IMR-90 (cell line): ENCODE data around the gene VIT. TPM values are rescaled to one million over a fixed set of nuclear protein-coding genes. Genes with fewer than 3 reads are reported as not detected.

Experiments
- ATAC-seq: fragments of 200-7000 bp; cut with Tn5 transposase; 2 replicates; pipeline ENCODE4 v1.9.1; 2020; ENCODE audit warnings: low read depth, mild to moderate bottlenecking, moderate library complexity
- BruUV-seq: library from RNA; stranded (reverse); fragments of 400-500 nt; replicated peaks from 2 replicates; lab custom pipeline; 2021; lab: Mats Ljungman, UMichigan
- CTCF ChIA-PET: fragments of 300-600 bp; formaldehyde crosslinking; extraction: SDS; loops from one replicate; lab custom pipeline; 2021; ENCODE audit warnings: antibody characterized with exemption; lab: Yijun Ruan, JAX
- POLR2A ChIA-PET: fragments of 300-600 bp; sonication (Branson Sonifier 250); formaldehyde crosslinking; loops from one replicate; lab custom pipeline; 2022; ENCODE audit warnings: antibody characterized with exemption; ENCODE audit not compliant: unreplicated experiment; lab: Charles Lee
- DNase-seq: peaks from one replicate; pipeline ENCODE4 v3.0.0; 2013
- H2AFZ ChIP-seq: replicated peaks from 2 replicates; pipeline ENCODE3; 2013; ENCODE audit warnings: low read length, mild to moderate bottlenecking; ENCODE audit not compliant: poor library complexity
- H2AK5ac ChIP-seq: 2 replicates; pipeline ENCODE4 v1.6.1; 2013; ENCODE audit warnings: low read depth, low read length, inconsistent platforms
- H2AK9ac ChIP-seq: replicated peaks from 2 replicates; pipeline ENCODE3; 2013; ENCODE audit warnings: mild to moderate bottlenecking, low read depth, low read length, moderate library complexity; ENCODE audit not compliant: poor library complexity
- H2BK120ac ChIP-seq: 2 replicates; pipeline ENCODE4 v1.6.1; 2013; ENCODE audit warnings: low read depth, low read length, inconsistent platforms
- H2BK15ac ChIP-seq: 3 replicates; pipeline ENCODE4 v1.6.1; 2013; ENCODE audit warnings: low read depth, low read length, inconsistent platforms
- H2BK20ac ChIP-seq: 2 replicates; pipeline ENCODE4 v1.6.1; 2013; ENCODE audit warnings: low read depth, mild to moderate bottlenecking, inconsistent platforms, low read length, moderate library complexity
- H2BK5ac ChIP-seq: 2 replicates; pipeline ENCODE4 v1.6.1; 2013; ENCODE audit warnings: mild to moderate bottlenecking, low read depth, low read length, inconsistent platforms; ENCODE audit not compliant: poor library complexity, severe bottlenecking
- H3K14ac ChIP-seq: replicated peaks from 2 replicates; pipeline ENCODE4 v1.6.1; 2013; ENCODE audit warnings: low read depth, low read length, inconsistent platforms
- H3K18ac ChIP-seq: 2 replicates; pipeline ENCODE4 v1.6.1; 2013; ENCODE audit warnings: low read depth, low read length, control low read depth
- H3K23ac ChIP-seq: 2 replicates; pipeline ENCODE4 v1.6.1; 2013; ENCODE audit warnings: low read depth, low read length, inconsistent platforms
- H3K27ac ChIP-seq: 2 replicates; pipeline ENCODE4 v1.5.1; 2013; ENCODE audit warnings: mild to moderate bottlenecking, control low read depth, low read length; ENCODE audit not compliant: insufficient read depth
- H3K27me3 ChIP-seq: 2 replicates; pipeline ENCODE4 v1.6.1; 2013; ENCODE audit warnings: low read length; ENCODE audit not compliant: control insufficient read depth, insufficient read depth
- H3K36me3 ChIP-seq: 2 replicates; pipeline ENCODE4 v1.6.1; 2013; ENCODE audit warnings: low read length, mixed read lengths; ENCODE audit not compliant: control insufficient read depth, insufficient read depth
- H3K4ac ChIP-seq: 2 replicates; pipeline ENCODE4 v1.6.1; 2013; ENCODE audit warnings: low read depth, low read length, inconsistent platforms
- H3K4me1 ChIP-seq: 2 replicates; pipeline ENCODE4 v1.6.1; 2013; ENCODE audit warnings: low read length, mixed read lengths; ENCODE audit not compliant: control insufficient read depth, insufficient read depth
- H3K4me2 ChIP-seq: 2 replicates; pipeline ENCODE4 v1.6.1; 2013; ENCODE audit warnings: low read depth, mild to moderate bottlenecking, control low read depth, low read length, moderate library complexity
- H3K4me3 ChIP-seq: 2 replicates; pipeline ENCODE4 v1.5.1; 2013; ENCODE audit warnings: low read depth, mild to moderate bottlenecking, control low read depth, low read length, moderate library complexity; ENCODE audit not compliant: insufficient read depth
- H3K56ac ChIP-seq: 2 replicates; pipeline ENCODE4 v1.6.1; 2013; ENCODE audit warnings: low read length, inconsistent platforms; ENCODE audit not compliant: insufficient read depth; ENCODE audit errors: extremely low read depth
- H3K79me1 ChIP-seq, 2 experiments: 2 replicates each; pipeline ENCODE4 v1.6.1; 2013; ENCODE audit warnings: low read length in 2 of 2, inconsistent platforms in 1 of 2, low read depth in 1 of 2
- H3K9ac ChIP-seq: 2 replicates; pipeline ENCODE4 v1.6.1; 2013; ENCODE audit warnings: low read depth, low read length, control low read depth
- H3K9me1 ChIP-seq: 2 replicates; pipeline ENCODE4 v1.6.1; 2013; ENCODE audit warnings: low read length, inconsistent platforms; ENCODE audit not compliant: insufficient read depth
- H3K9me3 ChIP-seq: 2 replicates; pipeline ENCODE4 v1.6.1; 2013; ENCODE audit warnings: low read length; ENCODE audit not compliant: control insufficient read depth, insufficient read depth
- H4K20me1 ChIP-seq: 2 replicates; pipeline ENCODE4 v1.6.1; 2013; ENCODE audit warnings: low read length, inconsistent platforms; ENCODE audit not compliant: insufficient read depth
- H4K5ac ChIP-seq: 2 replicates; pipeline ENCODE4 v1.6.1; 2013; ENCODE audit warnings: mild to moderate bottlenecking, low read depth, low read length, control low read depth
- H4K8ac ChIP-seq, 2 experiments: 2 replicates each; pipeline ENCODE4 v1.6.1; 2013; ENCODE audit warnings: low read depth in 2 of 2, low read length in 2 of 2, control low read depth in 1 of 2, inconsistent platforms in 1 of 2
- H4K91ac ChIP-seq: 2 replicates; pipeline ENCODE4 v1.6.1; 2013; ENCODE audit warnings: low read depth, low read length, inconsistent platforms; ENCODE audit not compliant: insufficient read depth
- BHLHE40 ChIP-seq: fragments of 150-350 bp; IDR thresholded peaks from 2 replicates; pipeline ENCODE4 v1.6.1; 2016; ENCODE audit warnings: mild to moderate bottlenecking, low read depth, low read length
- CEBPB ChIP-seq: IDR thresholded peaks from 2 replicates; pipeline ENCODE4 v1.6.1; 2012; ENCODE audit warnings: low read depth, low read length, improper control_type of control experiment
- CHD1 ChIP-seq: IDR thresholded peaks from 2 replicates; pipeline ENCODE4 v1.6.1; 2012; ENCODE audit warnings: low read depth, low read length, improper control_type of control experiment
- CTCF ChIP-seq: conservative IDR thresholded peaks from 2 replicates; pipeline ENCODE4 v1.5.1; 2012; ENCODE audit warnings: mild to moderate bottlenecking, low read depth, low read length, improper control_type of control experiment
- FOS ChIP-seq: fragments of 150-350 bp; IDR thresholded peaks from 2 replicates; pipeline ENCODE4 v1.6.1; 2016; ENCODE audit warnings: low read depth, low read length
- MAFK ChIP-seq: IDR thresholded peaks from 2 replicates; pipeline ENCODE4 v1.6.1; 2012; ENCODE audit warnings: low read depth, low read length, improper control_type of control experiment
- MAZ ChIP-seq: IDR thresholded peaks from 2 replicates; pipeline ENCODE4 v1.6.1; 2012; ENCODE audit warnings: low read depth, mild to moderate bottlenecking, low read length, improper control_type of control experiment, moderate library complexity, borderline replicate concordance
- MXI1 ChIP-seq: IDR thresholded peaks from 2 replicates; pipeline ENCODE4 v1.6.1; 2012; ENCODE audit warnings: low read depth, mild to moderate bottlenecking, low read length, moderate library complexity, borderline replicate concordance
- NFE2L2 ChIP-seq: fragments of 150-350 bp; IDR thresholded peaks from 2 replicates; pipeline ENCODE4 v1.6.1; 2016; ENCODE audit warnings: low read depth, mild to moderate bottlenecking, low read length
- POLR2A ChIP-seq: IDR thresholded peaks from 2 replicates; pipeline ENCODE4 v1.6.1; 2012; ENCODE audit warnings: mild to moderate bottlenecking, low read depth, low read length
- RAD21 ChIP-seq: IDR thresholded peaks from 2 replicates; pipeline ENCODE4 v1.6.1; 2012; ENCODE audit warnings: low read length, improper control_type of control experiment
- RFX5 ChIP-seq: IDR thresholded peaks from 2 replicates; pipeline ENCODE4 v1.8.0; 2012; ENCODE audit warnings: low read depth, mild to moderate bottlenecking, low read length, moderate library complexity
- SMC3 ChIP-seq: fragments of 150-350 bp; IDR thresholded peaks from 2 replicates; pipeline ENCODE4 v1.6.1; 2016; ENCODE audit warnings: low read depth, mild to moderate bottlenecking, antibody characterized with exemption, low read length, moderate library complexity
- USF2 ChIP-seq: fragments of 150-350 bp; IDR thresholded peaks from 2 replicates; pipeline ENCODE4 v1.6.1; 2017; ENCODE audit warnings: mild to moderate bottlenecking, antibody characterized with exemption, low read length, low read depth
- WGBS, 2 experiments: methylation state at CpG; one replicate each; pipeline versions ENCODE4 v1.1.5 to v1.1.7; 2013; ENCODE audit warnings: missing lambda C conversion rate in 2 of 2; ENCODE audit not compliant: insufficient read length in 1 of 2; ENCODE audit errors: extremely low coverage in 2 of 2; 5-methylcytosine and 5-hydroxymethylcytosine counted together
- dilution Hi-C: fragments of 300-500 bp; cut with HindIII; formaldehyde crosslinking; loops from one replicate; pipeline ENCODE4 v1.14.3; 2018; ENCODE audit warnings: low sequenced_read_pairs; ENCODE audit not compliant: unreplicated experiment
- in situ Hi-C: fragments of 300-500 bp; cut with MboI; formaldehyde crosslinking; loops from 3 replicates; pipeline ENCODE4 v1.14.3; 2019; ENCODE audit warnings: low sequenced_read_pairs, inconsistent platforms, mixed read lengths
- intact Hi-C: fragments of 100-400 bp; cut with micrococcal nuclease; formaldehyde crosslinking; loops from 2 replicates; pipeline ENCODE4 v1.10.0; 2022
- polyA plus RNA-seq, 3 experiments: library from polyadenylated mRNA; depleted of rRNA; stranded (reverse); fragments of >200 nt; gene quantifications; 2 replicates each; pipeline ENCODE4 v1.2.3, GENCODE V29; 2012; ENCODE audit warnings: low replicate concordance in 1 of 3
- total RNA-seq: library from RNA; depleted of rRNA; stranded (reverse); fragments of >200 nt; gene quantifications from 2 replicates; pipeline ENCODE4 v1.2.3, GENCODE V29; 2012

The VIT gene
- total and polyA plus RNA-seq, 2 of the 4 experiments (the other 2 are of a cell fraction) = under 0.01 TPM; not detected in 1

DNA sequence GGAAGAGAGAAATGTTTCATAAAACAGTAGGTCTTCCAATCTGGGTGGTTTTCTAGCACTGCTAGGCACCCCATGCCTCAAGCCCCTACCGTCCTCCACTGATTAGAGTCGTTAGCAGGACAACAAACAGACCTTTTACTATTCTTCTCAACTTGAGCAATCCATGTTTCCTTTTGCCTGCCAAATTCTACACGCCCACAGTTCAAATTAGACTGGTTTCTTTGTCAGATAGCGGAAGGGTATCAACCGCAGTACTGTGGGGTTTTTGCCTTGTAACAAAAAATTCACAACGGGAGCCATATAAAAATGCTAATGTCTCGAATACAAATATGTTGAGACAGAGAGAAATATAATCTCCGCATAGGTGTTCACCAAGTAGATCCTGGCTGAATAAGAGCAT, 59.9 kb downstream of the VIT start:
- in situ Hi-C loops (no loop called here), intact Hi-C loops (no loop called here), dilution Hi-C loops (no loop called here)
- Histone ChIP-seq H3K27me3 (peaks cover 17% of the 10 kb centered on the region), H2AK9ac (no peak overlapping the region), H3K9ac (no peak overlapping the region), H3K23ac (no peak overlapping the region; the same call in 1 of the 2 replicates), H4K20me1 (no peaks in the 10 kb centered on the region), H2BK120ac (no peak overlapping the region), H3K4me1 (no peaks in the 10 kb centered on the region), H3K4ac (no peak overlapping the region), H2AFZ (no peak overlapping the region), H4K5ac (no peak overlapping the region), H3K9me1 (no peaks in the 10 kb centered on the region), H3K4me3 (no peak overlapping the region), H2AK5ac (no peak overlapping the region), H3K4me2 (no peak overlapping the region), H2BK15ac (no peak overlapping the region), H3K27ac (no peak overlapping the region), H3K79me1 (no peaks in the 10 kb centered on the region), H3K9me3 (no peaks in the 10 kb centered on the region), H4K8ac (no peak overlapping the region), H3K36me3 (no peaks in the 10 kb centered on the region), H2BK5ac (no peak overlapping the region), H3K56ac (no peak overlapping the region), H3K14ac (no peak overlapping the region), H3K18ac (no peak overlapping the region), H4K91ac (no peak overlapping the region), H2BK20ac (no peak overlapping the region)
- ATAC-seq (no peak), DNase-seq (no peak)
- ChIA-PET CTCF (interaction anchor here (0.8 kb wide), 1 partner anchor 23 kb away, joined by 3 read pairs; no protein-coding TSS in a partner anchor), POLR2A (no interaction called here)
- BruUV-seq = no TSS peak
- 77% methylated on average over 2 of the region's 8 CpGs; no CpG with 5 or more reads in 1 of the 2 experiments for WGBS, 2 experiments
- TF ChIP-seq MAFK (no peak), FOS (no peak), RAD21 (no peak), CHD1 (no peak), SMC3 (no peak), CEBPB (no peak), CTCF (no peak), BHLHE40 (no peak), MAZ (no peak), NFE2L2 (no peak), USF2 (no peak), MXI1 (no peak), POLR2A (no peak), RFX5 (no peak)
